GM12878 (cell line): Measurements from ENCODE around the gene EIF1AD. TPM values are rescaled to one million over a fixed set of nuclear protein-coding genes. Genes with fewer than 3 reads are reported as not detected.

Experiments used
- ATAC-seq: fragments of 200-7000 bp; cut with Tn5 transposase; 3 replicates; pipeline ENCODE4 v1.9.1; 2020; ENCODE audit warnings: mild to moderate bottlenecking, moderate library complexity
- BruUV-seq: library from RNA; stranded (reverse); fragments of 400-500 nt; replicated peaks from 2 replicates; lab custom pipeline; 2021; lab: Mats Ljungman, UMichigan
- CTCF ChIA-PET: fragments of 300-600 bp; sonication (Branson Sonifier 250); formaldehyde crosslinking; extraction: SDS; loops from one replicate; lab custom pipeline; 2021; ENCODE audit warnings: inconsistent platforms; lab: Yijun Ruan, JAX
- POLR2A ChIA-PET: fragments of 350-600 bp; formaldehyde crosslinking; extraction: SDS; loops from one replicate; lab custom pipeline; 2021; ENCODE audit warnings: inconsistent platforms; lab: Charles Lee
- RAD21 ChIA-PET: fragments of 300-600 bp; sonication (Branson Sonifier 250); formaldehyde crosslinking; loops from one replicate; lab custom pipeline; 2023; ENCODE audit warnings: antibody characterized with exemption; ENCODE audit not compliant: unreplicated experiment; lab: Charles Lee
- SMC1A ChIA-PET: fragments of 300-600 bp; sonication (Branson Sonifier 250); formaldehyde crosslinking; loops from one replicate; lab custom pipeline; 2023; ENCODE audit not compliant: unreplicated experiment, uncharacterized antibody; lab: Charles Lee
- DNase-seq: peaks from one replicate; pipeline ENCODE4 v3.0.0-alpha.2; 2011; ENCODE audit warnings: low read depth, low spot score
- FAIRE-seq: peaks from 3 replicates; lab custom pipeline; 2011; peaks lifted over from hg19 to GRCh38; lab: Jason Lieb, UNC
- H2AFZ ChIP-seq: 2 replicates; pipeline ENCODE4 v1.6.0; 2011; ENCODE audit warnings: low read depth, low read length, control low read depth; ENCODE audit not compliant: control insufficient read depth
- H3K27ac ChIP-seq: 2 replicates; pipeline ENCODE4 v1.5.1; 2011; ENCODE audit warnings: control low read depth; ENCODE audit not compliant: control insufficient read depth, insufficient read depth
- H3K27me3 ChIP-seq, 2 experiments: replicated peaks in 1 of 2; 2 replicates each; pipeline versions ENCODE4 v1.6.0 to v1.6.1; 2011; ENCODE audit warnings: low read length in 1 of 2; ENCODE audit not compliant: control insufficient read depth in 2 of 2, insufficient read depth in 2 of 2
- H3K36me3 ChIP-seq, 2 experiments: 2 replicates each; pipeline ENCODE4 v1.5.1; 2011; ENCODE audit warnings: low read length in 1 of 2; ENCODE audit not compliant: control insufficient read depth in 2 of 2, insufficient read depth in 2 of 2
- H3K4me1 ChIP-seq: 2 replicates; pipeline ENCODE4 v1.6.1; 2011; ENCODE audit warnings: mild to moderate bottlenecking, low read length, moderate library complexity, mixed read lengths; ENCODE audit not compliant: control insufficient read depth, insufficient read depth
- H3K4me2 ChIP-seq: 2 replicates; pipeline ENCODE4 v1.6.0; 2011; ENCODE audit warnings: control low read depth; ENCODE audit not compliant: control insufficient read depth, insufficient read depth
- H3K4me3 ChIP-seq: fragments of 200-600 bp; sonication (generic); 2 replicates; pipeline ENCODE4 v1.5.1; 2016
- H3K79me2 ChIP-seq: 2 replicates; pipeline ENCODE4 v1.6.0; 2011; ENCODE audit warnings: low read length; ENCODE audit not compliant: control insufficient read depth, insufficient read depth
- H3K9ac ChIP-seq: 2 replicates; pipeline ENCODE4 v1.8.0; 2011; ENCODE audit warnings: low read length, control low read depth, mixed read lengths; ENCODE audit not compliant: control insufficient read depth, insufficient read depth
- H3K9me3 ChIP-seq: replicated peaks from 3 replicates; pipeline ENCODE4 v1.5.1; 2011; ENCODE audit warnings: mild to moderate bottlenecking, low read length; ENCODE audit not compliant: control insufficient read depth, insufficient read depth
- H4K20me1 ChIP-seq: 2 replicates; pipeline ENCODE4 v1.6.0; 2011; ENCODE audit not compliant: control insufficient read depth, insufficient read depth
- ATF2 ChIP-seq: IDR thresholded peaks from 2 replicates; pipeline ENCODE4 v1.6.1; 2012; ENCODE audit warnings: low read length, inconsistent platforms
- ATF7 ChIP-seq: fragments of 450-650 bp; IDR thresholded peaks from 2 replicates; pipeline ENCODE4 v1.6.1; 2016; ENCODE audit warnings: low read depth, mild to moderate bottlenecking
- DPF2 ChIP-seq: fragments of 450-650 bp; IDR thresholded peaks from 2 replicates; pipeline ENCODE4 v1.6.1; 2017; ENCODE audit warnings: mild to moderate bottlenecking
- FOXM1 ChIP-seq: IDR thresholded peaks from 2 replicates; pipeline ENCODE4 v1.6.1; 2012; ENCODE audit warnings: low read depth, mild to moderate bottlenecking, inconsistent platforms, low read length, moderate library complexity
- LARP7 ChIP-seq: fragments of 450-650 bp; IDR thresholded peaks from 2 replicates; pipeline ENCODE4 v1.6.1; 2017; ENCODE audit warnings: mild to moderate bottlenecking
- MTA3 ChIP-seq: IDR thresholded peaks from 2 replicates; pipeline ENCODE4 v1.6.1; 2012; ENCODE audit warnings: low read length, inconsistent platforms, borderline replicate concordance
- NKRF ChIP-seq: fragments of 450-650 bp; conservative IDR thresholded peaks from 2 replicates; pipeline ENCODE4 v1.6.1; 2017; ENCODE audit warnings: mild to moderate bottlenecking, moderate library complexity
- PAX5 ChIP-seq: IDR thresholded peaks from 2 replicates; pipeline ENCODE4 v1.6.1; 2011; ENCODE audit warnings: low read depth, low read length, borderline replicate concordance
- POLR2A ChIP-seq: IDR thresholded peaks from 2 replicates; pipeline ENCODE4 v1.6.1; 2011; ENCODE audit warnings: low read depth, mild to moderate bottlenecking, low read length
- RUNX3 ChIP-seq: IDR thresholded peaks from 2 replicates; pipeline ENCODE4 v1.6.1; 2012; ENCODE audit warnings: low read length, inconsistent platforms
- SMAD5 ChIP-seq: IDR thresholded peaks from 2 replicates; pipeline ENCODE4 v1.6.1; 2016; ENCODE audit warnings: antibody characterized with exemption, low read depth
- SRF ChIP-seq, 2 experiments: IDR thresholded peaks; 2 replicates each; pipeline ENCODE4 v1.6.1; 2011; ENCODE audit warnings: low read depth in 2 of 2, low read length in 2 of 2, mild to moderate bottlenecking in 1 of 2, moderate library complexity in 1 of 2
- WRNIP1 ChIP-seq: IDR thresholded peaks from 2 replicates; pipeline ENCODE4 v1.6.1; 2011; ENCODE audit warnings: low read depth, low read length, improper control_type of control experiment, borderline replicate concordance
- ZBTB4 ChIP-seq: fragments of 450-650 bp; formaldehyde crosslinking; IDR thresholded peaks from 2 replicates; pipeline ENCODE4 v1.4.0; 2022; ENCODE audit warnings: mild to moderate bottlenecking, moderate library complexity
- WGBS: methylation state at CpG from one replicate; pipeline ENCODE4 v1.1.6; 2016; ENCODE audit warnings: low lambda C conversion rate; ENCODE audit not compliant: insufficient replicate concordance, insufficient coverage; ENCODE audit errors: missing lambda C conversion rate; 5-methylcytosine and 5-hydroxymethylcytosine counted together
- in situ Hi-C: fragments of 300-500 bp; cut with MboI; formaldehyde crosslinking; loops from 9 replicates; pipeline ENCODE4 v1.14.3; 2018; ENCODE audit warnings: mixed read lengths
- intact Hi-C: fragments of 100-400 bp; cut with micrococcal nuclease; formaldehyde crosslinking; loops from one replicate; pipeline ENCODE4 v1.14.2; 2022; ENCODE audit not compliant: unreplicated experiment
- polyA plus RNA-seq, 11 experiments: library from polyadenylated mRNA; depleted of rRNA in 4 of 11; unstranded in 6 of 11; stranded (reverse) in 5 of 11; fragments of >200 nt; fragmentation: Nextera tagmentation in 4 of 11; fragmentation: Illumina TruSeq in 1 of 11; extraction: Ambion mirVana in 4 of 11; extraction: Trizol in 1 of 11; gene quantifications; 1 replicate in 1 of 11; 2 replicates in 10 of 11; pipeline versions ENCODE4 v1.2.1 to v1.2.3, GENCODE V29; 2011 to 2016; ENCODE audit warnings: inconsistent platforms in 2 of 11, missing spikeins in 2 of 11, low read depth in 1 of 11
- total RNA-seq, 4 experiments: library from RNA; depleted of rRNA in 3 of 4; stranded (reverse); fragments of >200 nt in 3 of 4; fragmentation: Illumina TruSeq in 1 of 4; extraction: Trizol in 1 of 4; gene quantifications; 2 replicates each; pipeline versions ENCODE4 v1.2.1 to v1.2.3, GENCODE V29; 2013 to 2021

Gene EIF1AD
- total and polyA plus RNA-seq, 10 of the 15 experiments (the other 5 are each of a cell fraction or from before 2014, with no cell fraction given) = 31.6 to 56.8 (median 39.5) TPM

- H3K9ac ChIP-seq = no peak overlapping the region
- CTCF ChIA-PET = interaction anchor here (1.6 kb wide), 1 partner anchor 81 kb away, joined by 3 read pairs; no protein-coding TSS in a partner anchor
- peaks cover 32 to 33% of the 10 kb centered on the region in 2 experiments; a peak in 3 of 4 replicates for H3K36me3 ChIP-seq
- H3K4me3 ChIP-seq = no peak overlapping the region
- ATAC-seq = no peak
- POLR2A ChIA-PET = interaction anchor here (0.6 kb wide), 1 partner anchor 161 kb away, joined by 4 read pairs; no protein-coding TSS in a partner anchor
- BruUV-seq = TSS peak; percentile 14
- H2AFZ ChIP-seq = no peak overlapping the region
- H3K4me2 ChIP-seq = no peak overlapping the region
- H3K27me3 ChIP-seq = no peaks in the 10 kb centered on the region
- in situ Hi-C loops = no loop called here
- peaks cover 3% of the 10 kb centered on the region; the same call in 1 of the 2 replicates for H3K4me1 ChIP-seq
- no peaks in the 10 kb centered on the region; the same call in 1 of the 2 replicates for H4K20me1 ChIP-seq
- peaks cover 30% of the 10 kb centered on the region for H3K79me2 ChIP-seq
- TF ChIP-seq FOXM1 (no peak), LARP7 (no peak), NKRF (no peak), SMAD5 (no peak), MTA3 (no peak), WRNIP1 (no peak), PAX5 (no peak), SRF (IDR thresholded peaks at IDR 0.05; ENCODE audit: low read depth in 2 of 2, low read length in 2 of 2) (no peak), ATF7 (no peak), ATF2 (no peak), DPF2 (no peak), POLR2A (no peak), ZBTB4 (CRISPR knock-in tag) (no peak), RUNX3 (no peak)
- no peak for FAIRE-seq
- intact Hi-C loops = no loop called here
- WGBS = 96% methylated on average over 35 of the region's 36 CpGs
- RAD21 ChIA-PET = no interaction called here
- no peak overlapping the region for H3K27ac ChIP-seq
- DNase-seq = no peak
- H3K9me3 ChIP-seq = no peaks in the 10 kb centered on the region
- SMC1A ChIA-PET = no interaction called here
Observed at GRCh38 chr11:65965986-65966762, 35.8 kb downstream of the EIF1AD start.
